Suprapubic skin (tissue), 4 donors: Measurements from ENCODE around the gene LRCH1.

Experiments used
- EP300 ChIP-seq: sonication (generic); formaldehyde crosslinking; IDR thresholded peaks from one replicate; pipeline ENCODE4 v1.6.1; 2017; ENCODE audit warnings: antibody characterized with exemption
- POLR2A ChIP-seq, 2 donors: fragments of 450-650 bp; IDR thresholded peaks; one replicate each; pipeline ENCODE4 v1.6.1; 2017; ENCODE audit warnings: antibody characterized with exemption in 2 of 2, mild to moderate bottlenecking in 2 of 2, moderate library complexity in 2 of 2
- POLR2AphosphoS5 ChIP-seq, 3 donors: sonication (generic); formaldehyde crosslinking; IDR thresholded peaks; one replicate each; pipeline ENCODE4 v1.6.1; 2017; ENCODE audit warnings: antibody characterized with exemption in 3 of 3
- TF ChIP-seq, protein P1 (sequence below), 2 donors: fragments of 200-600 bp in 1 of 2; fragments of 450-650 bp in 1 of 2; sonication (generic) in 1 of 2; IDR thresholded peaks; one replicate each; pipeline ENCODE4 v1.5.1; 2016 to 2019; ENCODE audit warnings: antibody characterized with exemption in 2 of 2, mild to moderate bottlenecking in 1 of 2, moderate library complexity in 1 of 2

DNA sequence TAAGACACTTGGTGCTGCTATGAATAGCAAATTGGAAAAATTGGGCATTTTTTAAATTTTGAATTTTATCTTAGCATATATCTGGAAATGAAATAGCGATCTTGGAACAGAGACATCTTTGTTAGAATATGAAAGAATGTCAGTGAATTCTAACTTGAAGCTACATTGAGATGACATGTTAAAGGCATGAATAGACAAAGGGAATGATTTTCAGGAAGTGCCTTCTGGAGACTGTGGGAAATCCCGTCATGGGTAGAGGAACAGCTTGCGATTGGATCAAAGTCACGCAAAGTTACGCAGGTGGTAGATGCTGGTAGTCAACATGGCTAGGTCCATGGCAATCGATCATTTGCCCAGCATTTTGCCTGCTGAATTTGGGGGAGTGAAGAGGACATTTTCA is 43.5 kb downstream of the LRCH1 start:
- TF ChIP-seq, protein P1, sequence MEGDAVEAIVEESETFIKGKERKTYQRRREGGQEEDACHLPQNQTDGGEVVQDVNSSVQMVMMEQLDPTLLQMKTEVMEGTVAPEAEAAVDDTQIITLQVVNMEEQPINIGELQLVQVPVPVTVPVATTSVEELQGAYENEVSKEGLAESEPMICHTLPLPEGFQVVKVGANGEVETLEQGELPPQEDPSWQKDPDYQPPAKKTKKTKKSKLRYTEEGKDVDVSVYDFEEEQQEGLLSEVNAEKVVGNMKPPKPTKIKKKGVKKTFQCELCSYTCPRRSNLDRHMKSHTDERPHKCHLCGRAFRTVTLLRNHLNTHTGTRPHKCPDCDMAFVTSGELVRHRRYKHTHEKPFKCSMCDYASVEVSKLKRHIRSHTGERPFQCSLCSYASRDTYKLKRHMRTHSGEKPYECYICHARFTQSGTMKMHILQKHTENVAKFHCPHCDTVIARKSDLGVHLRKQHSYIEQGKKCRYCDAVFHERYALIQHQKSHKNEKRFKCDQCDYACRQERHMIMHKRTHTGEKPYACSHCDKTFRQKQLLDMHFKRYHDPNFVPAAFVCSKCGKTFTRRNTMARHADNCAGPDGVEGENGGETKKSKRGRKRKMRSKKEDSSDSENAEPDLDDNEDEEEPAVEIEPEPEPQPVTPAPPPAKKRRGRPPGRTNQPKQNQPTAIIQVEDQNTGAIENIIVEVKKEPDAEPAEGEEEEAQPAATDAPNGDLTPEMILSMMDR (IDR thresholded peaks at IDR 0.05): no peak
- TF ChIP-seq EP300 (no peak), POLR2A (IDR thresholded peaks at IDR 0.05) (no peak), POLR2AphosphoS5 (IDR thresholded peaks at IDR 0.05) (no peak)
